ENCODE results near the gene ZNF487. TPM values are rescaled to one million over a fixed set of nuclear protein-coding genes. Genes with fewer than 3 reads are reported as not detected.
A peak's percentile ranks its signal among the peaks of the same experiment; 100 is the strongest.

Gene ZNF487
- total and polyA plus RNA-seq, 2 experiments from 2014 or later, result 5.5 to 11.0 TPM

DNA sequence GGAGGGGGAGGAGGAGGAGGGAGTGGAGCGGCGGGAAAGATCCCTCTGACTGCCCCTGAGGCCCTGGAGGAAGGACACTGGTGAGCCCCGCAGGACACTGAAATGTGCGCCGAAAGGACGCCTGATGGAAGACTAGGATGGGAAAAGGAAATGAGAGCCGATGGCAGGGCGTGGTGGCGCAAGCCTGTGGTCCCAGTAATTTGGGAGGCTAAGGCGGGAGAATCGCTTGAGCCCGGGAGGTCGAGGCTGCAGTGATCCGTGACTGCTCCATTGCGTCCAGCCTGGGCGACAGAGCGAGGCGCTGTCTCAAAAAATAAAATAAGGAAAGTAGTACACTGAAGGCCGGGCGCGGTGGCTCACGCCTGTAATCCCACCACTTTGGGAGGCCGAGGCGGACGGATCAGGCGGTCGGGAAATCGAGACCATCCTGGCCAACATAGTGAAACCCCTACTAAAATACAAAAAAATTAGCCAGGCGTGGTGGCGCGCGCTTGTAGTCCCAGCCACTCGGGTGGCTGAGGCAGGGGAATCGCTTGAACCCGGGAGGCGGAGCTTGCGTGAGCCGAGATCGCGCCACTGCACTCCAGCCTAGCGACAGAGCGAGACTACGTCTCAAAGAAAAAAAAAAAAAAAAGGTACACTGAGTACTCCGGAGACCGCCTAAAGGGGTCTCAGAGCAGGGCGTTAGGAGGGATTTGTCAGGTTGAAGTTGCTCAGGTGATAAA, 27.4 kb upstream of the ZNF487 start:
- H3K4me1 ChIP-seq (ENCODE audit: insufficient read depth), result peaks cover 16% of the 10 kb centered on the region
- peak overlapping the region; percentile 80 for H2AFZ ChIP-seq
- H3K9me2 ChIP-seq (ENCODE audit: insufficient read depth), result no peaks in the 10 kb centered on the region
- peak overlapping the region; percentile 73 for H3K4me2 ChIP-seq (ENCODE audit: unreplicated experiment)
- DNase-seq, result peak; percentile 42
- H3K9ac ChIP-seq, result peak overlapping the region; percentile 100
- no peaks in the 10 kb centered on the region for H3K27me3 ChIP-seq (replicated peaks; ENCODE audit: insufficient read depth)
- no peak for TF ChIP-seq EZH2phosphoT487 (IDR thresholded peaks at IDR 0.05; ENCODE audit: insufficient read depth, low read depth)
- TF ChIP-seq EZH2 (IDR thresholded peaks at IDR 0.05; ENCODE audit: insufficient read depth, poor library complexity, severe bottlenecking), result no peak
- H3K27ac ChIP-seq, result peak overlapping the region; percentile 100
- peaks cover 20% of the 10 kb centered on the region for H3F3A ChIP-seq (ENCODE audit: insufficient read depth)
- no peaks in the 10 kb centered on the region for H3K36me3 ChIP-seq (ENCODE audit: low read depth)
- H3K4me3 ChIP-seq, result peak overlapping the region; percentile 95
- H4K20me1 ChIP-seq (ENCODE audit: insufficient read depth), result peaks cover 3% of the 10 kb centered on the region; the same call in 1 of the 2 replicates
- in situ Hi-C loops (cut with MboI), result no loop called here
- no peaks in the 10 kb centered on the region for H3K9me3 ChIP-seq (ENCODE audit: low read depth)
- peaks cover 38% of the 10 kb centered on the region for H3K79me2 ChIP-seq (ENCODE audit: insufficient read depth)
- 14 to 18% methylated on average over 41 to 46 of the region's 46 CpGs for WGBS, 2 experiments (ENCODE audit: low coverage in 1 of 2, low lambda C conversion rate in 2 of 2, missing lambda C conversion rate in 2 of 2)

DNA sequence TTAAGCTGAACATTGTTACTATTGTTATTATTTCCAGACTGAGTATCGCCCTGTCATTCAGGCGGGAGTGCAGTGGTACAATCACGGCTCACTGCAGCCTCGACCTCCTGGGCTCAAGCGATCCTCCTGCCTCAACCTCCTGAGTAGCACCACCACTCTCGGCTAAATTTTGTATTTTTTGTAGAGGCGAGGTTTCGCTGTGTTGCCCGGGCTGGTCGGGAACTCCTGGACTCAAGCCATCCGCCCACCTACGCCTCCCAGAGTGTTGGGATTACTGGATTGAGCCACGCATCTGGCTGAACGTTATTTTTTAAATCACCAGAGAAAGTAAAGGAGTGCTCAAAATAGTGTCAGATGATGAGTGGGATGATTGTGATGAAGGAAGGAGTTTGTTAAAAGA, 26.6 kb upstream of the ZNF487 start:
- H3K9me2 ChIP-seq (ENCODE audit: insufficient read depth), result no peaks in the 10 kb centered on the region
- DNase-seq, result no peak
- H2AFZ ChIP-seq, result peak overlapping the region; percentile 80; the same call in 1 of the 2 replicates
- H3K79me2 ChIP-seq (ENCODE audit: insufficient read depth), result peaks cover 30% of the 10 kb centered on the region
- H3K27ac ChIP-seq, result no peak overlapping the region
- peaks cover 16% of the 10 kb centered on the region for H3F3A ChIP-seq (ENCODE audit: insufficient read depth)
- H3K9ac ChIP-seq, result peak overlapping the region; percentile 100
- H3K27me3 ChIP-seq (replicated peaks; ENCODE audit: insufficient read depth), result no peaks in the 10 kb centered on the region
- no peaks in the 10 kb centered on the region for H3K36me3 ChIP-seq (ENCODE audit: low read depth)
- WGBS, 2 experiments (ENCODE audit: low coverage in 1 of 2, low lambda C conversion rate in 2 of 2, missing lambda C conversion rate in 2 of 2), result 95 to 97% methylated on average over 14 of the region's 14 CpGs
- in situ Hi-C loops (cut with MboI), result no loop called here
- peaks cover 8% of the 10 kb centered on the region for H3K4me1 ChIP-seq (ENCODE audit: insufficient read depth)
- TF ChIP-seq EZH2phosphoT487 (IDR thresholded peaks at IDR 0.05; ENCODE audit: insufficient read depth, low read depth), result no peak
- TF ChIP-seq EZH2 (IDR thresholded peaks at IDR 0.05; ENCODE audit: insufficient read depth, poor library complexity, severe bottlenecking), result no peak
- H3K4me2 ChIP-seq (ENCODE audit: unreplicated experiment), result peak overlapping the region; percentile 73
- H4K20me1 ChIP-seq (ENCODE audit: insufficient read depth), result 0 out of 2 replicates have a peak, but pooled peaks cover 3% of the 10 kb centered on the region
- no peaks in the 10 kb centered on the region for H3K9me3 ChIP-seq (ENCODE audit: low read depth)
- H3K4me3 ChIP-seq, result no peak overlapping the region; the same call in 1 of the 2 replicates

DNA sequence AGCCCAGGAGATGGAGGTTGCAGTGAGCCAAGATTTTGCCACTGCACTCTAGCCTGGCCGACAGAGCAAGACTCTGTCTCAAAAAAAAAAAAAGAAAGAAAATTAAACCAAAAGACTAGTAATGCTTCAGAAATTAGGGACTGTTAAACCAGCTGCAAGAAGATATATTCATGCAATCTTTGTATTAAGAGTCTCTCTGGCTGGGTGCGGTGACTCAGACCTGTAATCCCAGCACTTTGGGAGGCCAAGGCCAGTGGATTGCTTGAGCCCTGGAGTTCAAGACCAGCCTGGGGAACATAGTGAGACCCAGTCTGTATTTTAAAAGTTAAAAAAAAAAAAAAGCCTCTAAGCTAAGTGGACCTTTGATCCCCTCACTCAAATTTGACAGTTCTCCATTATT, 25.4 kb upstream of the ZNF487 start:
- H3K27me3 ChIP-seq (replicated peaks; ENCODE audit: insufficient read depth), result no peaks in the 10 kb centered on the region
- H3F3A ChIP-seq (ENCODE audit: insufficient read depth), result peaks cover 9% of the 10 kb centered on the region
- no peak overlapping the region for H3K4me3 ChIP-seq
- no peaks in the 10 kb centered on the region for H4K20me1 ChIP-seq (ENCODE audit: insufficient read depth)
- in situ Hi-C loops (cut with MboI), result no loop called here
- no peaks in the 10 kb centered on the region for H3K9me2 ChIP-seq (ENCODE audit: insufficient read depth)
- DNase-seq, result peak; percentile 47
- H3K9me3 ChIP-seq (ENCODE audit: low read depth), result no peaks in the 10 kb centered on the region
- H3K27ac ChIP-seq, result no peak overlapping the region
- no peak overlapping the region for H3K9ac ChIP-seq
- H3K4me2 ChIP-seq (ENCODE audit: unreplicated experiment), result no peak overlapping the region
- TF ChIP-seq EZH2 (IDR thresholded peaks at IDR 0.05; ENCODE audit: insufficient read depth, poor library complexity, severe bottlenecking) (no peak), EZH2phosphoT487 (IDR thresholded peaks at IDR 0.05; ENCODE audit: insufficient read depth, low read depth) (no peak)
- no peaks in the 10 kb centered on the region for H3K4me1 ChIP-seq (ENCODE audit: insufficient read depth)
- H3K79me2 ChIP-seq (ENCODE audit: insufficient read depth), result peaks cover 19% of the 10 kb centered on the region
- H2AFZ ChIP-seq, result no peak overlapping the region
- WGBS, 2 experiments (ENCODE audit: low coverage in 1 of 2, low lambda C conversion rate in 2 of 2, missing lambda C conversion rate in 2 of 2), result 60 to 67% methylated on average over 2 of the region's 2 CpGs
- no peaks in the 10 kb centered on the region for H3K36me3 ChIP-seq (ENCODE audit: low read depth)

DNA sequence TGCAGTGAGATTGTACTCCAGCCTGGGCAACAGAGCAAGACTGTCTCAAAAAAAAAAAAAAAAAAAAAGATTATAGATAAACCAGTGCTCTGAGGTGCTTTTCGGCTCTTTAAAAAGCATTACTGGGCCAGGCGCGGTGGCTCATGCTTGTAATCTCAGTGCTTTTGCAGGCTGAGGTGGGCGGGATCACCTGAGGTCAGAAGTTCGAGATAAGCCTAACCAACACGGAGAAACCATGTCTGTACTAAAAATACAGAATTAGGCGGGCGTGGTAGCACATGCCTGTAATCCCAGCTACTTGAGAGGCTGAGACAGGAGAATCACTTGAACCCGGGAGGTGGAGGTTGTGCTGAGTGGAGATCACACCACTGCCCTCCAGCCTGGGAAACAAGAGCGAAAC, 21.4 kb upstream of the ZNF487 start:
- in situ Hi-C loops (cut with MboI), result no loop called here
- WGBS, 2 experiments (ENCODE audit: low coverage in 1 of 2, low lambda C conversion rate in 2 of 2, missing lambda C conversion rate in 2 of 2), result 92 to 96% methylated on average over 8 to 10 of the region's 10 CpGs
- Histone ChIP-seq H3K27me3 (replicated peaks; ENCODE audit: insufficient read depth) (no peaks in the 10 kb centered on the region), H3K4me2 (ENCODE audit: unreplicated experiment) (no peak overlapping the region), H3K36me3 (ENCODE audit: low read depth) (no peaks in the 10 kb centered on the region), H4K20me1 (ENCODE audit: insufficient read depth) (no peaks in the 10 kb centered on the region), H3K9me2 (ENCODE audit: insufficient read depth) (no peaks in the 10 kb centered on the region), H3F3A (ENCODE audit: insufficient read depth) (peaks cover 10% of the 10 kb centered on the region), H3K9ac (no peak overlapping the region), H3K79me2 (ENCODE audit: insufficient read depth) (no peaks in the 10 kb centered on the region), H3K4me3 (no peak overlapping the region), H2AFZ (no peak overlapping the region), H3K27ac (no peak overlapping the region), H3K4me1 (ENCODE audit: insufficient read depth) (no peaks in the 10 kb centered on the region), H3K9me3 (ENCODE audit: low read depth) (no peaks in the 10 kb centered on the region)
- no peak for DNase-seq
- TF ChIP-seq EZH2 (IDR thresholded peaks at IDR 0.05; ENCODE audit: insufficient read depth, poor library complexity, severe bottlenecking) (no peak), EZH2phosphoT487 (IDR thresholded peaks at IDR 0.05; ENCODE audit: insufficient read depth, low read depth) (no peak)

Data from GM23248 (cell line).